ENCODE measurements around the gene CCDC182.

GRCh38 chr17:57782062-57782490 is 37.0 kb upstream of the CCDC182 start:
- no peak for TF ChIP-seq CTCF (IDR thresholded peaks at IDR 0.05 in 2 of 3, conservative IDR thresholded peaks at IDR 0.05 in 1 of 3; ENCODE audit: insufficient read depth in 2 of 3, low read depth in 1 of 3, low read length in 3 of 3)
- no peak for TF ChIP-seq PBX2 (CRISPR knock-in tag; IDR thresholded peaks at IDR 0.05; ENCODE audit: low read depth)
- TF ChIP-seq PBX2 (tag; conservative IDR thresholded peaks at IDR 0.05; ENCODE audit: low read depth): no peak
- TF ChIP-seq XRCC5 (IDR thresholded peaks at IDR 0.05; ENCODE audit: low read depth, low read length): no peak
- TF ChIP-seq AFF1 (IDR thresholded peaks at IDR 0.05; ENCODE audit: low read depth in 1 of 2, partially characterized antibody in 2 of 2): no peak
